H1 (cell line): ENCODE measurements around the gene RELT. TPM values are rescaled to one million over a fixed set of nuclear protein-coding genes. Genes with fewer than 3 reads are reported as not detected.

Experiments
- CTCF ChIA-PET: fragments of 300-600 bp; sonication (Branson Sonifier 250); formaldehyde crosslinking; loops from one replicate; lab custom pipeline; 2021; ENCODE audit not compliant: partially characterized antibody; lab: Charles Lee
- POLR2A ChIA-PET: fragments of 300-600 bp; sonication (Branson Sonifier 250); formaldehyde crosslinking; loops from one replicate; lab custom pipeline; 2021; ENCODE audit warnings: inconsistent platforms; ENCODE audit not compliant: partially characterized antibody; lab: Charles Lee
- DNase-seq, 2 experiments: peaks; one replicate each; pipeline versions ENCODE4 v3.0.0 to v3.0.0-alpha.2; 2010 to 2022; ENCODE audit warnings: low spot score in 2 of 2, low read depth in 1 of 2, mixed read lengths in 1 of 2
- FAIRE-seq: peaks from 2 replicates; lab custom pipeline; 2011; peaks lifted over from hg19 to GRCh38; lab: Jason Lieb, UNC
- H2AFZ ChIP-seq: 2 replicates; pipeline ENCODE4 v1.8.1; 2012; ENCODE audit warnings: low read length, inconsistent platforms
- H2AK5ac ChIP-seq: 2 replicates; pipeline ENCODE4 v1.6.1; 2013; ENCODE audit warnings: low read depth, low read length
- H2BK120ac ChIP-seq: replicated peaks from 2 replicates; pipeline ENCODE3; 2013; ENCODE audit warnings: low read depth, low read length, inconsistent platforms
- H2BK12ac ChIP-seq: 2 replicates; pipeline ENCODE4 v1.6.1; 2013; ENCODE audit warnings: low read depth, low read length
- H2BK15ac ChIP-seq: 2 replicates; pipeline ENCODE4 v1.6.1; 2013; ENCODE audit warnings: low read length
- H2BK20ac ChIP-seq: 2 replicates; pipeline ENCODE4 v1.6.1; 2013; ENCODE audit warnings: low read length
- H2BK5ac ChIP-seq: 2 replicates; pipeline ENCODE4 v1.6.1; 2013; ENCODE audit warnings: low read depth, low read length
- H3K14ac ChIP-seq: 2 replicates; pipeline ENCODE4 v1.6.1; 2013; ENCODE audit warnings: inconsistent platforms; ENCODE audit not compliant: insufficient read length
- H3K18ac ChIP-seq: 2 replicates; pipeline ENCODE4 v1.6.1; 2013; ENCODE audit warnings: low read length; ENCODE audit errors: extremely low read depth
- H3K23ac ChIP-seq: 2 replicates; pipeline ENCODE4 v1.6.1; 2013; ENCODE audit warnings: inconsistent platforms; ENCODE audit not compliant: insufficient read length
- H3K23me2 ChIP-seq: 2 replicates; pipeline ENCODE4 v1.6.1; 2013; ENCODE audit warnings: low read depth, low read length
- H3K27ac ChIP-seq: 2 replicates; pipeline ENCODE4 v1.6.1; 2011; ENCODE audit warnings: low read depth, low read length, inconsistent platforms
- H3K27me3 ChIP-seq, 4 experiments: replicated peaks in 1 of 4; 1 replicate in 1 of 4; 2 replicates in 3 of 4; pipeline versions ENCODE4 v1.6.1 to v1.8.1; 2011 to 2013; ENCODE audit warnings: low read length in 3 of 4, mild to moderate bottlenecking in 3 of 4, inconsistent platforms in 2 of 4, mixed read lengths in 2 of 4, moderate library complexity in 1 of 4; ENCODE audit not compliant: control insufficient read depth in 3 of 4, insufficient read depth in 3 of 4; ENCODE audit errors: extremely low read depth in 1 of 4
- H3K36me3 ChIP-seq, 4 experiments: 2 replicates each; pipeline versions ENCODE4 v1.6.1 to v1.8.1; 2011 to 2013; ENCODE audit warnings: mild to moderate bottlenecking in 4 of 4, low read length in 3 of 4, moderate library complexity in 2 of 4, control low read depth in 1 of 4, inconsistent platforms in 1 of 4; ENCODE audit not compliant: insufficient read depth in 4 of 4, control insufficient read depth in 2 of 4
- H3K4ac ChIP-seq: replicated peaks from 2 replicates; pipeline ENCODE3; 2013; ENCODE audit warnings: low read length, low read depth, mixed read lengths, inconsistent platforms; ENCODE audit not compliant: insufficient read length
- H3K4me1 ChIP-seq, 4 experiments: replicated peaks in 1 of 4; 1 replicate in 1 of 4; 2 replicates in 3 of 4; pipeline versions ENCODE4 v1.6.1 to v1.8.1; 2011 to 2013; ENCODE audit warnings: low read length in 3 of 4, inconsistent platforms in 2 of 4, mixed read lengths in 1 of 4; ENCODE audit not compliant: insufficient read depth in 4 of 4, control insufficient read depth in 3 of 4
- H3K4me2 ChIP-seq, 2 experiments: 2 replicates each; pipeline versions ENCODE4 v1.6.1 to v1.8.1; 2011 to 2013; ENCODE audit warnings: low read depth in 2 of 2, low read length in 2 of 2, control low read depth in 1 of 2, inconsistent platforms in 1 of 2, mild to moderate bottlenecking in 1 of 2; ENCODE audit not compliant: insufficient read depth in 1 of 2
- H3K4me3 ChIP-seq, 4 experiments: fragments of 200-600, 300-600 bp in 1 of 4; sonication (generic), shearing (Covaris generic), sonication (Bioruptor Twin) in 1 of 4; 2 replicates each; pipeline versions ENCODE4 v1.5.1 to v1.8.1; 2011 to 2016; ENCODE audit warnings: low read length in 4 of 4, low read depth in 3 of 4, control low read depth in 2 of 4, inconsistent platforms in 2 of 4, mild to moderate bottlenecking in 2 of 4, mixed read lengths in 1 of 4, moderate library complexity in 1 of 4; ENCODE audit not compliant: insufficient read depth in 2 of 4; ENCODE audit errors: extremely low read depth in 1 of 4
- H3K56ac ChIP-seq: replicated peaks from 2 replicates; pipeline ENCODE3; 2013; ENCODE audit warnings: low read depth, mild to moderate bottlenecking, mixed read lengths, low read length, inconsistent platforms; ENCODE audit not compliant: insufficient read length
- H3K79me1 ChIP-seq: 2 replicates; pipeline ENCODE4 v1.6.1; 2013; ENCODE audit warnings: low read depth, low read length, control low read depth
- H3K79me2 ChIP-seq, 2 experiments: 2 replicates each; pipeline versions ENCODE4 v1.6.1 to v1.8.1; 2012 to 2013; ENCODE audit warnings: low read length in 2 of 2, mild to moderate bottlenecking in 2 of 2, inconsistent platforms in 1 of 2; ENCODE audit not compliant: insufficient read depth in 2 of 2, control insufficient read depth in 1 of 2
- H3K9ac ChIP-seq, 4 experiments: replicated peaks in 1 of 4; 1 replicate in 1 of 4; 2 replicates in 3 of 4; pipeline versions ENCODE4 v1.6.1 to v1.8.1; 2011 to 2013; ENCODE audit warnings: low read depth in 3 of 4, low read length in 3 of 4, control low read depth in 2 of 4, mild to moderate bottlenecking in 2 of 4, moderate library complexity in 2 of 4, inconsistent platforms in 1 of 4; ENCODE audit errors: extremely low read depth in 1 of 4
- H3K9me3 ChIP-seq, 2 experiments: 2 replicates each; pipeline versions ENCODE4 v1.6.1 to v1.8.1; 2012 to 2013; ENCODE audit warnings: mild to moderate bottlenecking in 2 of 2, moderate library complexity in 2 of 2, control low read depth in 1 of 2, inconsistent platforms in 1 of 2, low read depth in 1 of 2, low read length in 1 of 2, mixed read lengths in 1 of 2; ENCODE audit not compliant: insufficient read depth in 2 of 2
- H4K20me1 ChIP-seq, 2 experiments: replicated peaks in 1 of 2; 2 replicates each; pipeline versions ENCODE3 to v1.8.1; 2011 to 2013; ENCODE audit warnings: inconsistent platforms in 2 of 2, low read length in 2 of 2, mild to moderate bottlenecking in 1 of 2; ENCODE audit not compliant: insufficient read depth in 2 of 2, control insufficient read depth in 1 of 2
- H4K5ac ChIP-seq: 2 replicates; pipeline ENCODE4 v1.6.1; 2013; ENCODE audit warnings: low read length, low read depth, mixed read lengths, inconsistent platforms; ENCODE audit not compliant: insufficient read length
- H4K8ac ChIP-seq: 2 replicates; pipeline ENCODE4 v1.8.0; 2013; ENCODE audit warnings: mild to moderate bottlenecking, moderate library complexity, low read length, inconsistent platforms; ENCODE audit not compliant: insufficient read depth; ENCODE audit errors: extremely low read depth
- H4K91ac ChIP-seq: replicated peaks from 2 replicates; pipeline ENCODE3; 2013; ENCODE audit warnings: low read length, mixed read lengths, inconsistent platforms; ENCODE audit not compliant: insufficient read length
- E2F6 ChIP-seq: IDR thresholded peaks from 2 replicates; pipeline ENCODE4 v1.6.1; 2012; ENCODE audit warnings: inconsistent platforms
- EZH2 ChIP-seq: fragments of 200-600 bp; sonication (generic); IDR thresholded peaks from 2 replicates; pipeline ENCODE4 v1.7.1; 2012; ENCODE audit warnings: low read depth, mild to moderate bottlenecking, moderate library complexity, low read length, inconsistent platforms; ENCODE audit not compliant: severe bottlenecking
- NRF1 ChIP-seq: IDR thresholded peaks from 2 replicates; pipeline ENCODE4 v1.6.1; 2011; ENCODE audit warnings: mild to moderate bottlenecking, low read depth, low read length, improper control_type of control experiment
- PHF8 ChIP-seq: fragments of 200-600 bp; sonication (generic); conservative IDR thresholded peaks from 2 replicates; pipeline ENCODE4 v1.7.1; 2012; ENCODE audit warnings: low read depth, mild to moderate bottlenecking, inconsistent platforms, low read length, moderate library complexity
- RBBP5 ChIP-seq: IDR thresholded peaks from 2 replicates; pipeline ENCODE4 v1.7.1; 2012; ENCODE audit warnings: low read depth, mild to moderate bottlenecking, inconsistent platforms, low read length, moderate library complexity, borderline replicate concordance
- SP1 ChIP-seq: IDR thresholded peaks from 2 replicates; pipeline ENCODE4 v1.6.1; 2011; ENCODE audit warnings: low read depth, low read length
- TAF1 ChIP-seq: IDR thresholded peaks from 2 replicates; pipeline ENCODE4 v1.6.1; 2011; ENCODE audit warnings: mild to moderate bottlenecking, low read depth, low read length
- WGBS, 2 experiments: shearing (Covaris generic) in 1 of 2; methylation state at CpG; one replicate each; pipeline versions ENCODE4 v1.1.6 to v1.1.7; 2013 to 2015; ENCODE audit warnings: low lambda C conversion rate in 2 of 2, mixed read lengths in 2 of 2, inconsistent platforms in 1 of 2, low coverage in 1 of 2, missing lambda C conversion rate in 1 of 2; ENCODE audit not compliant: insufficient replicate concordance in 2 of 2, insufficient coverage in 1 of 2, insufficient read length in 1 of 2; ENCODE audit errors: extremely low coverage in 1 of 2, missing lambda C conversion rate in 1 of 2; 5-methylcytosine and 5-hydroxymethylcytosine counted together
- polyA plus RNA-seq, 7 experiments: library from polyadenylated mRNA; depleted of rRNA in 3 of 7; stranded (reverse) in 5 of 7; unstranded in 2 of 7; fragments of >200 nt in 5 of 7; fragments of 200-250 nt in 2 of 7; gene quantifications; 1 replicate in 5 of 7; 2 replicates in 1 of 7; 4 replicates in 1 of 7; pipeline versions ENCODE4 v1.2.1 to v1.2.3, GENCODE V29; 2011 to 2013; ENCODE audit warnings: missing spikeins in 2 of 7, mixed read lengths in 2 of 7
- total RNA-seq: library from RNA; stranded (reverse); fragmentation: NEBNext Ultra II Directional; extraction: Animal tissue kit (Norgen Biotek cat#: 25700); gene quantifications from 2 replicates; pipeline ENCODE4 v1.2.1, GENCODE V29; 2021

The RELT gene
- total and polyA plus RNA-seq, 2 of the 8 experiments (the other 6 are each of a cell fraction or from before 2014, with no cell fraction given) = 3.4 to 5.7 TPM

- Histone ChIP-seq H3K9me3 (no peaks in the 10 kb centered on the region), H4K20me1 (peaks cover 1 to 4% of the 10 kb centered on the region in 2 experiments), H2AK5ac (no peak overlapping the region), H3K23ac (no peak overlapping the region), H3K4ac (no peak overlapping the region), H3K56ac (no peak overlapping the region), H4K5ac (no peak overlapping the region), H3K23me2 (no peaks in the 10 kb centered on the region), H2BK15ac (no peak overlapping the region), H3K4me1 (peaks cover 0 to 3% (median 2%) of the 10 kb centered on the region in 4 experiments; a peak in 5 of 7 replicates), H3K36me3 (no peaks in the 10 kb centered on the region), H3K27ac (no peak overlapping the region), H3K79me1 (no peaks in the 10 kb centered on the region), H4K8ac (no peak overlapping the region), H3K79me2 (no peaks in the 10 kb centered on the region), H3K4me3 (no peak overlapping the region), H3K18ac (no peak overlapping the region), H3K4me2 (no peak overlapping the region), H3K14ac (no peak overlapping the region), H3K27me3 (no peaks in the 10 kb centered on the region), H2BK20ac (no peak overlapping the region), H2BK120ac (no peak overlapping the region), H2BK12ac (no peak overlapping the region), H2AFZ (no peak overlapping the region), H4K91ac (no peak overlapping the region), H3K9ac (no peak overlapping the region), H2BK5ac (no peak overlapping the region)
- POLR2A ChIA-PET = interaction anchor here (0.6 to 1.5 kb wide), 4 partner anchors 10 to 114 kb away, joined by 3 to 5 read pairs (median 4); no protein-coding TSS in a partner anchor
- no peak for TF ChIP-seq NRF1
- TF ChIP-seq SP1 = no peak
- no peak for TF ChIP-seq RBBP5
- TF ChIP-seq PHF8 = no peak
- no peak for TF ChIP-seq TAF1
- no peak for TF ChIP-seq E2F6
- TF ChIP-seq EZH2 = no peak
- WGBS, 2 experiments = 84% methylated on average over 6 of the region's 6 CpGs; no CpG with 5 or more reads in 1 of the 2 experiments
- FAIRE-seq = no peak
- CTCF ChIA-PET = interaction anchor here (0.9 to 59.1 kb wide), 12 partner anchors 11 to 266 kb away, joined by 3 to 1456 read pairs (median 5); no protein-coding TSS in a partner anchor
- DNase-seq = peak in 1 of 2 experiments; percentile 41
Observed at GRCh38 chr11:73399159-73399590, 23.0 kb downstream of the RELT start.
